Measurements from ENCODE around the gene CEMIP.

GRCh38 chr15:80992006-80992405, 212.8 kb downstream of the CEMIP start:
- TF ChIP-seq CTCF (IDR thresholded peaks at IDR 0.05) (no peak), POLR2A (IDR thresholded peaks at IDR 0.05) (no peak)

All from lower leg skin (tissue), 3 donors.